Omental fat pad (tissue), 4 donors: ENCODE measurements around the gene ACAP2. TPM values are rescaled to one million over a fixed set of nuclear protein-coding genes. Genes with fewer than 3 reads are reported as not detected.

Source experiments
- ATAC-seq: fragments of 150-250 bp; one replicate; pipeline ENCODE4 v1.9.1; 2016; ENCODE audit warnings: mild to moderate bottlenecking, moderate library complexity; ENCODE audit not compliant: low FRiP score
- DNase-seq: peaks from one replicate; pipeline ENCODE4 v3.0.0-alpha.2; 2019; ENCODE audit warnings: low spot score
- total RNA-seq, 4 donors: library from RNA; depleted of rRNA; stranded (reverse); fragments of >200 nt; gene quantifications; one replicate each; pipeline ENCODE4 v1.1.0, GENCODE V29; 2016
- TF ChIP-seq, protein P1 (sequence below), 3 donors: fragments of 450-650 bp; IDR thresholded peaks; one replicate each; pipeline ENCODE4 v1.5.1; 2016 to 2017; ENCODE audit warnings: antibody characterized with exemption in 3 of 3, mild to moderate bottlenecking in 3 of 3, moderate library complexity in 2 of 3

ACAP2 gene
- total RNA-seq, 4 donors from 2014 or later = 41.6 to 76.1 (median 44.5) TPM

DNA sequence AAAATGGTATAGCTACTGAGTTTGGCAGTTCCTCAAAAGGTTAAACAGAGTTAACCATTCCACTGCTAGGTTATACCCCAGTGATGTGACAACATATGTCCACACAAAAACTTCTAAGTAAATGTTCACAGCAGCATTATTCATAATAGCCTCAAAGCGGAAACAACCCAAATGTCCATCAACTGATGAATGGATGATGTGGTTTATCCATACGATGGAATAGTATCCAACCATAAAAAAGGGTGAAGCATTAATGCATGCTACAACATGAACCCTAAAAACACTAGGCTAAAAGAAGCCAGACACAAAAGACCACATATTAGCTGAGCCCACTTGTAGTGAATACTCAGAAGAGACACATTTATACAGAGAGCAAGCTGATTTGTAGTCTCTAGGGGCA, 180.9 kb downstream of the ACAP2 start:
- TF ChIP-seq, protein P1, sequence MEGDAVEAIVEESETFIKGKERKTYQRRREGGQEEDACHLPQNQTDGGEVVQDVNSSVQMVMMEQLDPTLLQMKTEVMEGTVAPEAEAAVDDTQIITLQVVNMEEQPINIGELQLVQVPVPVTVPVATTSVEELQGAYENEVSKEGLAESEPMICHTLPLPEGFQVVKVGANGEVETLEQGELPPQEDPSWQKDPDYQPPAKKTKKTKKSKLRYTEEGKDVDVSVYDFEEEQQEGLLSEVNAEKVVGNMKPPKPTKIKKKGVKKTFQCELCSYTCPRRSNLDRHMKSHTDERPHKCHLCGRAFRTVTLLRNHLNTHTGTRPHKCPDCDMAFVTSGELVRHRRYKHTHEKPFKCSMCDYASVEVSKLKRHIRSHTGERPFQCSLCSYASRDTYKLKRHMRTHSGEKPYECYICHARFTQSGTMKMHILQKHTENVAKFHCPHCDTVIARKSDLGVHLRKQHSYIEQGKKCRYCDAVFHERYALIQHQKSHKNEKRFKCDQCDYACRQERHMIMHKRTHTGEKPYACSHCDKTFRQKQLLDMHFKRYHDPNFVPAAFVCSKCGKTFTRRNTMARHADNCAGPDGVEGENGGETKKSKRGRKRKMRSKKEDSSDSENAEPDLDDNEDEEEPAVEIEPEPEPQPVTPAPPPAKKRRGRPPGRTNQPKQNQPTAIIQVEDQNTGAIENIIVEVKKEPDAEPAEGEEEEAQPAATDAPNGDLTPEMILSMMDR (IDR thresholded peaks at IDR 0.05) = no peak
- DNase-seq = no peak

DNA sequence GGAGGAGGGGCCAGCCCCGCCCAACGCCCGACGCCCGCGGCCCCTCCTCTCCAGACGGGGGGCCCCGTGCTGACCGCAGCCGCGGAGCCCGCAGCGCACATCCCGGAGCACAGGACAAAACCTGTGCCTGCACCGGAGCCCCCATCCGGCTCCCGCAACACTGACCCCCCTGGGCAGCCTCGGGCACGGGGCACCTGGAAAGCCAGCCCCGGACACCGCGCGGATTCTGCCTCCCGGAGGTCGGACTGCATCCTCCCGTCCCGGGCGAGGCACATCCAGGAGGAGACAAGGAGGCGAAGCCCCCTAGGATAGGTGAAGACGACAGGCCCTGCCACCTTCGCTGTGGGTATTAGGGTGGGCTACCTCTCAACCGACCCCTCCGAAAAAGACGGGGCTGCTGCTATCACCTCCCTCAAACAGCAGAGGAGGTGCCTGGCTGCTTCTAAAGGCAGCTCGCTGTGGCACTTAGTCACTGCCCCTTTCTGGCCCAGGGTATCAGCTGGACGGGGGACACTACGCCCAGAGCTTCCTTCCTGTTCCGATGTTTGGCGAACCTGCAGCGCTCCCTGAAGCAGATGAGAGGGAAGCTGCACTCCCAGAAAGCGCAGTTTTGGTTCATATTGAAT, 182.4 kb downstream of the ACAP2 start:
- TF ChIP-seq, protein P1 (IDR thresholded peaks at IDR 0.05) = no peak
- ATAC-seq = peak; percentile 33

More for the DNA sequence above, 180.9 kb downstream of the ACAP2 start:
- no peak for ATAC-seq

DNA sequence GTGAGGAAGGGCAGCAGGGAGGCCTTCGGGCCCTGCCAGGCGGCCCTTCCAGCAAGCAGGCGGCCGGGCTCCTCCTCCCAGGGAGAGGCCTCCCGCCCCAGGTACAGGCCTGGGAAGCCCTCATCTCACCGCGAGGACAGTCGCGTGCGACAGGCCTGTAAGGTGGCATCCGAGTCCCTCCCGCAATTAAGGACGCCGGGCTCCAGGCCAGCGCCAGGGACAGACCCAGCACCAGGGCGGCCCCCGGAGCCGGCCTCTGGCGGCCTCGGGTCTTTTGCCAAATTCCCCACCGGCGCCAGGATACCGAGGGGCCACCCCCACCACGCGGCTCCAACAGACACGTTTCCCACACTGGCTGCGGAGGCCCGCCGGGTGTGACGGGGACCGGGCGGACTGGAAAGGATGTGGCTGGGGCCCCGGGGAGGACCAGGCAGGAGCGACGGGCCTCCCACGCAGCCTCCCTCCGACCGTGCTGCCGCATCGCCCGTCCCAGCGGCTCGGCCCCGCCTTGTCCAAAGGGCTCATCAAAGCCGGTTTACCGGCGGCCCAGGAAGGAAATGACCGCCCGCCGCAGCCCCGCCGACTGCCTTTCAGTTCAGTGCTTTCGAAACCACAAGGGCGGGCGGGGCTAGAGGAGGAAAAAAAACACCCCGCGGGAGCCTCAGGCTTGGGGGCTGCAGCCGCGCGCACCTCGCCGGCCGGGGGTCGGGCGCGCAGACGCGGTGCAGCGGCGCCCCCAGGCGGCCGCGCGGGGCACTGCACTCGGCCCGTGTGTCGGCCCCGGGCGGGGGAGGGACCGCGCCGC, 183.1 kb downstream of the ACAP2 start:
- ATAC-seq (peak; percentile 94), DNase-seq (peak; percentile 72)
- TF ChIP-seq, protein P1 (IDR thresholded peaks at IDR 0.05) = peak in 2 of 3 donors; percentile 95 to 97

More for the DNA sequence above, 182.4 kb downstream of the ACAP2 start:
- DNase-seq = no peak

DNA sequence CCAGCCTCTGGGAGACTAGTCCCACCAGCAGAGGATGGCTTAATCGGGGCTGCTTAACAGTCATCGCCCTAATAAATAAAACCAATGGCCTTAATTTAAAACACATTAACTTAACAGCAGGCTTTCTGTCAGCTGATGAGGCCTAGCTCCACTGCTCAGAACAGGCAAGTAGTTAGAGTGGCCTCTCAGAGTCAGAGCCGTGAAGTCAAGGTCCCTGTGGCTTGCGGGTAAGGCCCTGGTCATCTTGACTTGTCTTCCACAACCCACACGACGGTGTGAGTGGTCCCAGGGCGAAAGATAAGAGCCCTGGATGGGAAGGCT, 183.7 kb downstream of the ACAP2 start:
- TF ChIP-seq, protein P1 (IDR thresholded peaks at IDR 0.05) = no peak
- DNase-seq (no peak), ATAC-seq (no peak)

DNA sequence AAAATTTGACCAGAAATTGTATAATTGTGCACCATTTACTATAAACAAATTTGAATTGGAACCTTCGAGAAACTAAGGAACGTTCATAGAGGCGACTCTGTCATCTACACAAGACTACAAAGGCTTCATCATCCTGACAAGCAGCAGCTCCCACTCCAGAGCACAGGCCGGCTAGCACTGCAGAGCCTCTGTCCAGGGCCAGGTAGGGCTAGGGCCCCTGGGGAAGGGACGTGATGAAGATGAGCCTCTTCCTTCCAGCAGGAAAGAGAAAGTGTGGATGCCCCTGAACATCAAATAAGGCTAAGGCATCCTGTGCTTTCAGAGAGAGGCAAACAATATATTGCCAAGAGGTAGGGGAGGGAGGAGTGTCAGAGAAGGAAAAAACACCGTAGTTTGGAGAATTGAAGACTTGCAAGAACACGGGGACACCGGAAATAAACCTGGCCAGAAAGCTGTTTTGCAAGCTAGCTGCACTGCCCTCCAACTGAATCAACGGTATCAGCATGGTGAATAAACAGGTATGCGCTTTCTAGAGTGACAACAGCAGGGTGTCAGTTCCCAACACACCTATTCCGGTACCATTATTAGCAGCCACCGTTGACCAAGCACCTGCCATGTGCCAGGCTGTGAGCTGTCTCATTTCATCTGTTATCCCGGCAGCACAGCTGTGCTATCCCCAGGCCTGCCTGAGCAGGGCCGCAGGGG, 184.2 kb downstream of the ACAP2 start:
- TF ChIP-seq, protein P1 (IDR thresholded peaks at IDR 0.05) = no peak
- DNase-seq = no peak

DNA sequence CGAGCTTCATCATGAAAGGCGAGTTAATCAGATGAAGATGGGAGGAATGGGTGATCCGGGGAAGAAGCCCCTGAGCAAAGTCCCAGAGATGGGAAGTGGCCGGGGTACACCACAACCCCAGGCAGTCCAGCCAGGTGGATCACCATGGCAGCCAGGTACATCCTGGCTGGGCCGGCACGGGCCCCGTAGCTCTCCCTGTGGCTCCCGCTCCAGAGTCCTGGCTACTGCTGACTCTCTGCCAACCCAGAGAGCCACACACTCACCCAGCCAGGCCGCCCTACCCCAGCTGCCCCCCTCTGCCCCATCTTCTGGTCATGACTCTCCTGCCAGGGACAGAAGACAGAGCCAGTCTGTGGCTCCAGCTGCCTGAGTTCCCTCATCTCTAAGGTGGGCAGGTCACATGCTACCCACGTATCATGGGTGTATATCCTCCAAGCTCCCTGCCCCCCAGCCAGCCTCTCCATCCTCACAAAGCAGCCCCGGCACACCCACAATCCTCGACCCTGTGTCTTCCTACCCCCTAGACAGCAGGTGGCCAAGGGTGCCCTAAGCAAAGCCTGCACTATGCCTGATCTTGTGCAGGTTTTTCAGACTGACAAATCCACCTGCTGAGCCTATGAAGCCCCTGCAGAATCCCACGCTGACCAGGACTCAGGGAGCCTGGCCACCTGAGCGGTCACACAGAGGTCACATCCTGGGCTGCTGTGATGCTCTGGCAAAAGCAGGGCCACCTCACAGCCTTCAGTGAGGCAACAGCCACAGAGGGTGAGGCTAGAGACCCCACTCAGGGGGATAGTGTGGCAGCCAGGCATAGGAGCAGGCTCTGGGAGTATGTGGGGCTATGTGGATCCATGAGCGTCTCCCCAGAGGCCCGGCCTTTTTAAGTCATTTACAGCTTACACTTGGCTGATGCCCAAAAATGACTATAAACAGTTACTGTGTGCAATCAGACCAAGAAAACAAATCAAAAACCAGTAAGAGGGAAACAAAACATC, 185.1 kb downstream of the ACAP2 start:
- ATAC-seq (no peak), DNase-seq (no peak)
- TF ChIP-seq, protein P1 (IDR thresholded peaks at IDR 0.05) = no peak

More for the DNA sequence above, 184.2 kb downstream of the ACAP2 start:
- no peak for ATAC-seq
